Measurements from ENCODE around the gene BRD1.

DNA sequence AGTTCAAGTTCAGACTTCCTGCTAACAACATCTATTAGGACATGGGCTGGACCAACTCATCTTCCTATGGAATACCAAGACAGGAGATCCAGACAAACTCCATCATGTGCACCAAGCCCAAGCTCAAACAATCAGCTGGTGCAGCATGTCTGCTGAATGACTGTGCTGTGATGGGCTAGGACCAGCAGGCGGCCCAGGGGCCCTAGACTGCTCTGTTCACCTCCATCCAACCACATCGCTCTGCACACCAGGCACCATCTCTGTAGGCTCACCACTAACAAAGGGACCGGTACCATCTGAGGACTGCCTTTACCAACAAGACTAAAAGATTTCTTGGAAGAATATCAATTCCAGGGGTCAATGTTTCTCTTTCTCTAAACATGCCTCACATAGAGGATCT lies 10.3 kb downstream of the BRD1 start:
- TF ChIP-seq, protein P1, sequence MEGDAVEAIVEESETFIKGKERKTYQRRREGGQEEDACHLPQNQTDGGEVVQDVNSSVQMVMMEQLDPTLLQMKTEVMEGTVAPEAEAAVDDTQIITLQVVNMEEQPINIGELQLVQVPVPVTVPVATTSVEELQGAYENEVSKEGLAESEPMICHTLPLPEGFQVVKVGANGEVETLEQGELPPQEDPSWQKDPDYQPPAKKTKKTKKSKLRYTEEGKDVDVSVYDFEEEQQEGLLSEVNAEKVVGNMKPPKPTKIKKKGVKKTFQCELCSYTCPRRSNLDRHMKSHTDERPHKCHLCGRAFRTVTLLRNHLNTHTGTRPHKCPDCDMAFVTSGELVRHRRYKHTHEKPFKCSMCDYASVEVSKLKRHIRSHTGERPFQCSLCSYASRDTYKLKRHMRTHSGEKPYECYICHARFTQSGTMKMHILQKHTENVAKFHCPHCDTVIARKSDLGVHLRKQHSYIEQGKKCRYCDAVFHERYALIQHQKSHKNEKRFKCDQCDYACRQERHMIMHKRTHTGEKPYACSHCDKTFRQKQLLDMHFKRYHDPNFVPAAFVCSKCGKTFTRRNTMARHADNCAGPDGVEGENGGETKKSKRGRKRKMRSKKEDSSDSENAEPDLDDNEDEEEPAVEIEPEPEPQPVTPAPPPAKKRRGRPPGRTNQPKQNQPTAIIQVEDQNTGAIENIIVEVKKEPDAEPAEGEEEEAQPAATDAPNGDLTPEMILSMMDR (IDR thresholded peaks at IDR 0.05): no peak
- TF ChIP-seq POLR2AphosphoS5 (IDR thresholded peaks at IDR 0.05; ENCODE audit: insufficient read depth in 1 of 2, low read depth in 1 of 2): no peak
